Osteoblast (primary cell): Measurements from ENCODE around the gene RPUSD2. TPM values are rescaled to one million over a fixed set of nuclear protein-coding genes. Genes with fewer than 3 reads are reported as not detected.
"Not testable (repeated sequence)": the region's sequence is repeated elsewhere in the genome, so short reads cannot be mapped to it uniquely, and the experiment has no call there.

ENCODE experiments used
- DNase-seq: peaks from one replicate; pipeline ENCODE4 v3.0.0; 2011; ENCODE audit warnings: low spot score, mixed read lengths; ENCODE audit not compliant: insufficient read length; ENCODE audit errors: missing footprints
- H2AFZ ChIP-seq: 2 replicates; pipeline ENCODE4 v1.6.0; 2011; ENCODE audit warnings: mild to moderate bottlenecking, low read length
- H3K27ac ChIP-seq: 2 replicates; pipeline ENCODE4 v1.5.1; 2011; ENCODE audit warnings: mild to moderate bottlenecking, low read depth, low read length, moderate library complexity
- H3K27me3 ChIP-seq: 2 replicates; pipeline ENCODE4 v1.6.0; 2012; ENCODE audit warnings: mild to moderate bottlenecking, control low read depth, inconsistent platforms, low read length, moderate library complexity; ENCODE audit not compliant: insufficient read depth
- H3K36me3 ChIP-seq: 2 replicates; pipeline ENCODE4 v1.5.1; 2011; ENCODE audit warnings: mild to moderate bottlenecking, low read length, control low read depth, moderate library complexity; ENCODE audit not compliant: insufficient read depth
- H3K4me1 ChIP-seq: 2 replicates; pipeline ENCODE4 v1.5.1; 2011; ENCODE audit warnings: mild to moderate bottlenecking, low read length, control low read depth, moderate library complexity; ENCODE audit not compliant: insufficient read depth
- H3K4me2 ChIP-seq: 2 replicates; pipeline ENCODE4 v1.6.0; 2011; ENCODE audit warnings: mild to moderate bottlenecking, low read length; ENCODE audit not compliant: insufficient read depth
- H3K4me3 ChIP-seq: fragments of 200-600 bp; sonication (generic); 3 replicates; pipeline ENCODE4 v1.5.1; 2012; ENCODE audit warnings: mild to moderate bottlenecking, low read length, inconsistent platforms; ENCODE audit not compliant: insufficient read depth
- H3K79me2 ChIP-seq: 2 replicates; pipeline ENCODE4 v1.6.0; 2012; ENCODE audit warnings: mild to moderate bottlenecking, low read length, control low read depth, inconsistent platforms; ENCODE audit not compliant: insufficient read depth
- H3K9me3 ChIP-seq: 2 replicates; pipeline ENCODE4 v1.5.1; 2011; ENCODE audit warnings: low read depth, low read length, control low read depth
- H4K20me1 ChIP-seq: 2 replicates; pipeline ENCODE4 v1.6.0; 2012; ENCODE audit warnings: mild to moderate bottlenecking, low read length, control low read depth; ENCODE audit not compliant: insufficient read depth
- CTCF ChIP-seq: IDR thresholded peaks from 2 replicates; pipeline ENCODE4 v1.5.1; 2011; ENCODE audit warnings: mild to moderate bottlenecking, low read depth, low read length, moderate library complexity; ENCODE audit errors: extremely low read depth
- total RNA-seq: library from RNA; depleted of rRNA; stranded (reverse); fragments of >200 nt; gene quantifications from 2 replicates; pipeline ENCODE4 v1.2.3, GENCODE V29; 2012

Gene RPUSD2
- total RNA-seq, 1 donor = 9.0 TPM

- H3K4me2 ChIP-seq = peak within 1 kb of the TSS; percentile 93
- peak within 1 kb of the TSS; percentile 80 for H3K4me3 ChIP-seq
- peaks cover 14% of the 10 kb centered on the region for H3K36me3 ChIP-seq
- no peaks in the 10 kb centered on the region for H4K20me1 ChIP-seq
- H2AFZ ChIP-seq = peak within 1 kb of the TSS; percentile 93
- TF ChIP-seq CTCF = no peak
- no peaks in the 10 kb centered on the region for H3K9me3 ChIP-seq
- DNase-seq = peak; percentile 97
- H3K27ac ChIP-seq = peak within 1 kb of the TSS; percentile 86
- H3K27me3 ChIP-seq = no peaks in the 10 kb centered on the region
- peaks cover 34% of the 10 kb centered on the region for H3K79me2 ChIP-seq
- peaks cover 14% of the 10 kb centered on the region for H3K4me1 ChIP-seq
Observed at GRCh38 chr15:40564591-40565332, 4.3 kb upstream of the RPUSD2 start, which contains the start of gene CCDC32. CCDC32 (minus strand) TSS chr15:40565042; CDS start chr15:40563015, 2,027 bp downstream.

GRCh38 chr15:40565333-40566238 is 3.5 kb upstream of the RPUSD2 start:
- Histone ChIP-seq H2AFZ (peak overlapping the region; percentile 93), H3K4me2 (peak overlapping the region; percentile 93), H3K79me2 (peaks cover 38% of the 10 kb centered on the region), H3K4me1 (peaks cover 22% of the 10 kb centered on the region), H4K20me1 (peaks cover 4% of the 10 kb centered on the region), H3K36me3 (peaks cover 14% of the 10 kb centered on the region), H3K27me3 (no peaks in the 10 kb centered on the region), H3K9me3 (no peaks in the 10 kb centered on the region), H3K4me3 (peak overlapping the region; percentile 80), H3K27ac (no peak overlapping the region)
- no peak for DNase-seq
- no peak for TF ChIP-seq CTCF

GRCh38 chr15:40567111-40567510 is 2.0 kb upstream of the RPUSD2 start:
- no peak for DNase-seq
- Histone ChIP-seq H3K4me3 (no peak overlapping the region), H3K9me3 (no peaks in the 10 kb centered on the region), H3K27me3 (no peaks in the 10 kb centered on the region), H3K36me3 (peaks cover 15% of the 10 kb centered on the region), H3K4me1 (peaks cover 24% of the 10 kb centered on the region), H4K20me1 (peaks cover 5% of the 10 kb centered on the region), H3K4me2 (no peak overlapping the region), H3K79me2 (peaks cover 40% of the 10 kb centered on the region), H3K27ac (no peak overlapping the region), H2AFZ (no peak overlapping the region)
- TF ChIP-seq CTCF = peak; percentile 31

- H3K27me3 ChIP-seq = no peaks in the 10 kb centered on the region
- H3K27ac ChIP-seq = no peak overlapping the region
- no peak for DNase-seq
- H3K79me2 ChIP-seq = peaks cover 15% of the 10 kb centered on the region
- no peak overlapping the region for H2AFZ ChIP-seq
- no peaks in the 10 kb centered on the region for H3K9me3 ChIP-seq
- peaks cover 24% of the 10 kb centered on the region for H3K36me3 ChIP-seq
- H3K4me2 ChIP-seq = no peak overlapping the region
- no peak for TF ChIP-seq CTCF
- H4K20me1 ChIP-seq = peaks cover 5% of the 10 kb centered on the region
- H3K4me3 ChIP-seq = no peak overlapping the region
- peaks cover 7% of the 10 kb centered on the region for H3K4me1 ChIP-seq
Observed at GRCh38 chr15:40575113-40575512, 6.0 kb downstream of the RPUSD2 start.

GRCh38 chr15:40576914-40577313 is 7.8 kb downstream of the RPUSD2 start:
- H2AFZ ChIP-seq, H3K79me2 ChIP-seq, H3K4me1 ChIP-seq, H3K9me3 ChIP-seq, H3K4me2 ChIP-seq, H3K27ac ChIP-seq, H3K4me3 ChIP-seq, H3K27me3 ChIP-seq, DNase-seq, H4K20me1 ChIP-seq: not testable (repeated sequence)
- peaks cover 16% of the 10 kb centered on the region for H3K36me3 ChIP-seq
